Measurements from ENCODE around the gene MCCC1.

The MCCC1 gene

DNA sequence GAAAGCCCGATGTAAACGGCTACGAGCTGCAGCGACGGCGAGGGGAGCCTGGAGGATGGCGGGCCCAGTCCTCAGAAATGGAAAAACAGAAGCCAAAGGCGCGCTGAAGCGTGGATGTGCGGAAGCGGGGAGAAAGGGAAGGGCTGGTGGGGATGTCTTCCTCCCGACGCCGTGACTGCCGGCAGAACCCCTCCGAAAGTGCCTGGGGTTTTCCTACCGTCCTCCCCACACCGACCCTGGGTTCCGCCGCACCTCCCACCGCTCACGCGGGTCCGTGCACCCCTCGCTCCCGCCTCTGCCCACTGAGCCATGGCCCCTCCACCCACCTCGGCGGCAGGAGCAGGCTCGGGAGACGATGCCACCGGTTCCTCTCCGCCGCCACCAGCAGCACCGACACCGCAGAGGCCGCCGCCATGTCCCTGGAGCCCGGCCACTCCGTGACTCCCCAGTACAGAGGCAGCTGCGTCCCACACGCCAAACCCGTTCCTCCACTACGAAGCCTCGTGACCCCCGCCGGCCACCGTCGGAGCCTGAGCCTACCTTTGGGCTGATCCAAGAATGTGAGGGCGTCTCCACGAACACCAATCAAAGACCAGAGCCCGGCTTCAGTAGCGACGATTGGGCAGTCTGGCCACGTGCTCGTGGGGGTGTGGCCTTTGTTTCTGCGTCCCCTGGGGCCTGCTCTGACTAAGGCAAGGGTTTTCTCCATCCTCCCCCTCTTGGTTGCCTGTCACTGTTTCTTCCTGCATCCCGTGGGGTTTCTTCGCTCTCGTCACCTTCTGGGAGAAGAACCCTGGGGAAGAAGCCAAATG, at the start of gene MCCC1:
Gene MCCC1, minus strand, starts transcription at position 471 of the 812 bp plus-strand sequence. Its CDS starts 56 bp downstream, at position 415.
- TF ChIP-seq, protein P1, sequence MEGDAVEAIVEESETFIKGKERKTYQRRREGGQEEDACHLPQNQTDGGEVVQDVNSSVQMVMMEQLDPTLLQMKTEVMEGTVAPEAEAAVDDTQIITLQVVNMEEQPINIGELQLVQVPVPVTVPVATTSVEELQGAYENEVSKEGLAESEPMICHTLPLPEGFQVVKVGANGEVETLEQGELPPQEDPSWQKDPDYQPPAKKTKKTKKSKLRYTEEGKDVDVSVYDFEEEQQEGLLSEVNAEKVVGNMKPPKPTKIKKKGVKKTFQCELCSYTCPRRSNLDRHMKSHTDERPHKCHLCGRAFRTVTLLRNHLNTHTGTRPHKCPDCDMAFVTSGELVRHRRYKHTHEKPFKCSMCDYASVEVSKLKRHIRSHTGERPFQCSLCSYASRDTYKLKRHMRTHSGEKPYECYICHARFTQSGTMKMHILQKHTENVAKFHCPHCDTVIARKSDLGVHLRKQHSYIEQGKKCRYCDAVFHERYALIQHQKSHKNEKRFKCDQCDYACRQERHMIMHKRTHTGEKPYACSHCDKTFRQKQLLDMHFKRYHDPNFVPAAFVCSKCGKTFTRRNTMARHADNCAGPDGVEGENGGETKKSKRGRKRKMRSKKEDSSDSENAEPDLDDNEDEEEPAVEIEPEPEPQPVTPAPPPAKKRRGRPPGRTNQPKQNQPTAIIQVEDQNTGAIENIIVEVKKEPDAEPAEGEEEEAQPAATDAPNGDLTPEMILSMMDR (IDR thresholded peaks at IDR 0.05; ENCODE audit: low read depth, low read length, missing control alignments): no peak
- no peaks in the 10 kb centered on the region for H3K27me3 ChIP-seq (replicated peaks)
- no peaks in the 10 kb centered on the region for H3K36me3 ChIP-seq (replicated peaks)
- DNase-seq: peak; percentile 100
- peak within 1 kb of the TSS; percentile 90 for H3K4me3 ChIP-seq (ENCODE audit: low read depth, low read length)
- peak within 1 kb of the TSS; percentile 51 for H3K27ac ChIP-seq
- in situ Hi-C loops (cut with HindIII; ENCODE audit: low pct_ligation_motif_present, low sequenced_read_pairs): no loop called here

DNA sequence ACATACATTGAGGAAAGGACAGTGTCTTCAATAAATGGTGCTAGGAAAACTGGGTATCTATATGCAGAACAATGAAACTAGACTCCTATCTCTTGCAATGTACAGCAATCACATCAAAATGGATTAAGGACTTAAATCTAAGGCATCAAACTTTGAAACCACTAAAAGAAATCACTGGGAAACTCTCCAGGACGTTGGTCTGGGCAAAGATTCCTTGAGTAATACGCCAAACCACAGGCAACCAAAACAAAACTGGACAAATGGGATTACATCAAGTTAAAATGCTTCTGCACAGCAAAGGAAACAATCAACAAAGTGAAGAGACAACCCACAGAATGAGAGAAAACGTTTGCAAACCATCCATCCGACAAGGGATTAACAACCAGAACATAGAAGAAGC, 48.8 kb upstream of the MCCC1 start:
- Histone ChIP-seq H3K4me3 (ENCODE audit: low read depth, low read length) (no peak overlapping the region), H3K27me3 (replicated peaks) (no peaks in the 10 kb centered on the region), H3K27ac (no peak overlapping the region), H3K36me3 (replicated peaks) (no peaks in the 10 kb centered on the region)
- peak; percentile 47 for DNase-seq
- TF ChIP-seq, protein P1 (IDR thresholded peaks at IDR 0.05; ENCODE audit: low read depth, low read length, missing control alignments): no peak
- in situ Hi-C loops (cut with HindIII; ENCODE audit: low pct_ligation_motif_present, low sequenced_read_pairs): no loop called here

DNA sequence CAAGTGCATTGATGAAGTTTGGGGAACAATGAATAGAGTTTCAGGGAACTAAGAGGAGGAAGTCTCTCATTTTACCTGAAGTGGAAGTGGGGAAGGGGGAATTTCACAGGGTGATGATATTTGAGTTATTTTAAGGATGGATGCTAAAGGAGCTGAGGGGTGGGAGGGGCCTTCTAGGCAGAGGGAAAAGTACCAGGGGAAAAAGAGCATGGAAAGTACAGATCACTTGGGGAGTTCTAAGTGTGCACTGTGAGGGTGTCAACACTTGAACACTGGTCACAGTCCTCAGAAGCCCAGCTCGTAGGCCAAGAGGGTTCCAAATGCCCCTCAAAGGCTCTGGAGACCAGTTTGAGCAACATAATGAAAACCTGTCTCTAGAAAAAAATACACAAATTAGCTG, 45.1 kb upstream of the MCCC1 start:
- no peak for DNase-seq
- Histone ChIP-seq H3K27ac (no peak overlapping the region), H3K36me3 (replicated peaks) (no peaks in the 10 kb centered on the region), H3K27me3 (replicated peaks) (no peaks in the 10 kb centered on the region), H3K4me3 (ENCODE audit: low read depth, low read length) (no peak overlapping the region)
- TF ChIP-seq, protein P1 (IDR thresholded peaks at IDR 0.05; ENCODE audit: low read depth, low read length, missing control alignments): no peak
- in situ Hi-C loops (cut with HindIII; ENCODE audit: low pct_ligation_motif_present, low sequenced_read_pairs): no loop called here

DNA sequence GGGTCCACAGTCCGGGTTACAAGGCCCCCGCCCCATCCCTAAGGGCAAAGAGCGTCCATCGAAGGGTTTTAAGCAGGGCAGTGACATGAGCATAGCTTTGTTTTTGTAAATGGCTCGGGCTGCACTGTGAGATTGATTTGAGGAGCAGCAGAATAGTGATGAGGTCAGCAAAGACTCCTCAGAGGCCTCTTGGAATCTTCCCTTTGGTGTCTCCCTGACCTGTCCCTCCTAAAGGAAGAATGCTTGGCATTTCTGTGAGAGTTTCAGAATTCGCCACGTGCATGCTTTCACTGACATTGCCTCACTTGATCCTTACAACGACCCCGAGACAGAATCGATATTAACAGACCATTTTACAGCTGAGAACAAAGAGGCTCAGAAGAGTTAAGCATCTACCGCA, 42.9 kb upstream of the MCCC1 start:
- in situ Hi-C loops (cut with HindIII; ENCODE audit: low pct_ligation_motif_present, low sequenced_read_pairs): no loop called here
- H3K27ac ChIP-seq: no peak overlapping the region
- no peaks in the 10 kb centered on the region for H3K27me3 ChIP-seq (replicated peaks)
- TF ChIP-seq, protein P1 (IDR thresholded peaks at IDR 0.05; ENCODE audit: low read depth, low read length, missing control alignments): no peak
- DNase-seq: no peak
- no peak overlapping the region for H3K4me3 ChIP-seq (ENCODE audit: low read depth, low read length)
- no peaks in the 10 kb centered on the region for H3K36me3 ChIP-seq (replicated peaks)

DNA sequence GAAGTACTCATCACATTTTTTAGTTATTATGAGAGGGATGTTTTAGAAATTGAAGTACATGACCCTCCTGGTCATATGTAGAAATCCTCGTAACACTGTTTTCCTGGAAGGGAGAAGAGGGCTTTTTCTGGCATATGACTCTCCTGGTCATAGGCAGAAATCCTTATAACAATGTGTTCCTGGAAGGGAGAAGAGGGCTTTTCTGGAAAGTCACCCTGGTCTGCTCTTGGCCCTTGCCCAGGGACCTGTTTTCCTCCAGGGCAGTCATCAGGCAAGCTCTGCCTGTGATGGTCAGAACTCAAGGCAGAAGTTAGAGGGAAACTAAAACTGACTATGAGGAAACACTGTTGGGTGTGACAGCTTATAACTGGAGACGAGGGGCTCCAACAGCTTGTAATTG, 35.5 kb upstream of the MCCC1 start:
- Histone ChIP-seq H3K36me3 (replicated peaks) (no peaks in the 10 kb centered on the region), H3K27ac (no peak overlapping the region), H3K27me3 (replicated peaks) (no peaks in the 10 kb centered on the region), H3K4me3 (ENCODE audit: low read depth, low read length) (no peak overlapping the region)
- DNase-seq: no peak
- in situ Hi-C loops (cut with HindIII; ENCODE audit: low pct_ligation_motif_present, low sequenced_read_pairs): no loop called here
- TF ChIP-seq, protein P1 (IDR thresholded peaks at IDR 0.05; ENCODE audit: low read depth, low read length, missing control alignments): no peak

DNA sequence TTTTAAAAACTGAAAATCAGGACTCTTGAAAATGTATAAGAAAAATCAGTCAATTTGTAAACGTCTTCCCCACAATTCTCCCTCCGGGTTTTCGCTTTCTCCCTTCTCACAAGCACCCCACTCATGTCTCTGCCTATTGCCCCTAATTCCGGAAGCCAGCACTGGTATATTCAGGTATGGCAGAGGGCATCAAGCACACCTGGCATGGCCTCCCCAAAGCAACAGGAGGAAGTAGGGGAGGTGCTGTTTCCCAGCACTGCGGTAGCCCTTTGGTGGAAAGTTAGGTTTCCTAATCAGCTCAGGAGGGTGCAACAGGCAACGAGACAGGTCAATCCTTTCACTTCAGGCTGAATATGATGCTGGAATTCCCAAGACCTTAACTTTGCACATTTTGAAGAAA, 33.1 kb upstream of the MCCC1 start:
- in situ Hi-C loops (cut with HindIII; ENCODE audit: low pct_ligation_motif_present, low sequenced_read_pairs): no loop called here
- no peak overlapping the region for H3K4me3 ChIP-seq (ENCODE audit: low read depth, low read length)
- DNase-seq: no peak
- H3K27ac ChIP-seq: no peak overlapping the region
- no peaks in the 10 kb centered on the region for H3K27me3 ChIP-seq (replicated peaks)
- no peaks in the 10 kb centered on the region for H3K36me3 ChIP-seq (replicated peaks)
- TF ChIP-seq, protein P1 (IDR thresholded peaks at IDR 0.05; ENCODE audit: low read depth, low read length, missing control alignments): no peak

Data from brain microvascular endothelial cell (primary cell).